HG03460 (cell line): Measurements from ENCODE around the gene ACTMAP.

Experiments used
- ATAC-seq: cut with Tn5 transposase; IDR thresholded peaks from one replicate; pipeline ENCODE4 v1.9.1; 2021; ENCODE audit not compliant: unreplicated experiment

ACTMAP gene

DNA sequence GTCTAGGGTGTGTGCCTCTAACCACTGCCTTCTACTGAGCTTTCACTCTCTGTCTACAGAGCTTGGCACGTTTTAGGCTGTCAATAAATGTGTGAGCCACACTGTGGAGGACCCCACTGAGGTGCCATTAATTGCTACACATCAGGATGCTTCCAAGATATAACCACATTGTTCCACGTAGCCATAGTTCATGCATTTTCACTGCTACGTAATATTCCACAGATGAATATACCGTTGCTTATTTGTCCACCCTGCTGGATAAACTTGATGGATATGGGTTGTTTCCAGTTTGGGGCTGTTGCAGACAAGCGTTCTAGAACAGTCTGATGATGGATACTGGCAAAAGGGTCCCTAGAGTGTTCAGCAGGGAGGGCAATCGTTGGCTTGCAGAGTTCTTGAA lies 48.5 kb downstream of the ACTMAP start:
- no peak for ATAC-seq

DNA sequence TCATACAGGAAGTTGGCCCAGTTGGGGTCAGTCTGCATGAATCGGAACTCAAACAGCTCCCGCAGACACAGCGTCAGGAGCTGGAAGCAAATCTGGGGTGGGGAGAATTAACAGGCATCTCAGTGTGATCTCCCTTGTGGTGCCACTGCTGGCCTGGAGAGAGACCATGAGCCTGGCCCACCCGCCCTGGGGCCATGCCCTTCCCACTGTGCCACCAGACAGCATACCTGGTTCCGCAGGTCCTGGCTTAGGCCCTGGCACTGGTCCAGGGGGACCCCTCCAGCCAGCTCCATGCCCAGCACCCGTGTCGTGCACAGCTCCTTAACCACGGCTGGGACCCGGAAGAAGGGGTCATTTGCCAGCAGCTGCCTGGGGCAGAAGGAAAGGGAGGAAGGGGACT lies 50.2 kb downstream of the ACTMAP start:
- no peak for ATAC-seq

DNA sequence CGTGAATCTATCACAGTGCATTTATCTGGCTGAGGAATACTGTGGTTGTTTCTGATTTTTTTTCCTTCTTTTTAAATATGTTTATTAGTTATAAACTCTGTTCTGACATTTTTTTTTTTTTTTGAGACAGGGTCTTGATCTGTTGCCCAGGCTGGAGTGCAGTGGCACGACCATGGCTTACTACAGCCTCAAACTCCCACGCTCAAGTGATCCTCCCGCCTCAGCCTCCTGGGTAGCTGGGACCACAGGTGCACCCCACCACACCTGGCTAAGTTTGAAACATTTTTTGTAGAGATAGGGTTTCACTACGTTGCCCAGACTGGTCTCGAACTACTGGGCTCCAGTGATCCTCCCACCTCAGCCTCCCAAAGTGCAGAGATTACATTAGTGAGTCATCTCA lies 53.3 kb downstream of the ACTMAP start:
- ATAC-seq = no peak

DNA sequence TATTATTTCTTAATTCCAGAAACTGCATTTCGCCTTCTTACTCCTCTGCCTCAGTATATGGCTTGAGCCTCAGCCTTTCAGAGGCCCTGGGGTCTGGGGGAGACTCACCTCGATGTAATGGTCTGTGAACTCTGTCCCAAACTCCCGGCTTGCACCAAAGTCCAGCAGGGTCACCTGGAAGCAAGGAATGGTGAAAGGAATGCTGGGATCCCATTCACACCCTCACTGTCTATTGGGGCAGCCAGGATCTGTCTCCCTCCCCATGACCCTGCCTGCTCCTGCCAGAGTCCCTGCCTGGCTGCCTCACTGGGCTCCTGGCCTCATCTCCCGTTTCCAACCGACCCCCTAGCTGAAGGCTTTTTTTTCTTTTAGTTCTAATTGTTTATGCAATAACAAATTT lies 54.4 kb downstream of the ACTMAP start:
- no peak for ATAC-seq

DNA sequence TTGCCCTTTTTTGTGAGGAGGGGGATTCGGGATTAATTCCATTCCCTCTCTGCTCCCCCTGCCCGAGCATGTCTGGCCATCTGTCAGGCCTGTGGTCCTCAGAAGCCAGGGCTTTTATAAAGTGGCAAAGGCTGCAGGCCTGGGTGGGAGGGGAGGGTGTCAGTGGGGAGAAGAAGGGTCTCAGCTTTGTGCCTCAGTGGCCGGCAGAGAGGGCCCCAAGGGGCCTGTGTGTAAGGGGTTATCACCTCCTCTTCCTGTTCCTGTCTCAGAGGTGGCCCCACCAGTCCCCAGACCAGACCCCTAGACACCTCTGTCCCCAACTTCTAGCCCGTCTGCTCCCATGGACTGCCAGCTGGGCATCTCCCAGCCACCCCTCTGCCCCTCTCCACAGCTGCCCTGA lies 56.4 kb downstream of the ACTMAP start:
- ATAC-seq = no peak

DNA sequence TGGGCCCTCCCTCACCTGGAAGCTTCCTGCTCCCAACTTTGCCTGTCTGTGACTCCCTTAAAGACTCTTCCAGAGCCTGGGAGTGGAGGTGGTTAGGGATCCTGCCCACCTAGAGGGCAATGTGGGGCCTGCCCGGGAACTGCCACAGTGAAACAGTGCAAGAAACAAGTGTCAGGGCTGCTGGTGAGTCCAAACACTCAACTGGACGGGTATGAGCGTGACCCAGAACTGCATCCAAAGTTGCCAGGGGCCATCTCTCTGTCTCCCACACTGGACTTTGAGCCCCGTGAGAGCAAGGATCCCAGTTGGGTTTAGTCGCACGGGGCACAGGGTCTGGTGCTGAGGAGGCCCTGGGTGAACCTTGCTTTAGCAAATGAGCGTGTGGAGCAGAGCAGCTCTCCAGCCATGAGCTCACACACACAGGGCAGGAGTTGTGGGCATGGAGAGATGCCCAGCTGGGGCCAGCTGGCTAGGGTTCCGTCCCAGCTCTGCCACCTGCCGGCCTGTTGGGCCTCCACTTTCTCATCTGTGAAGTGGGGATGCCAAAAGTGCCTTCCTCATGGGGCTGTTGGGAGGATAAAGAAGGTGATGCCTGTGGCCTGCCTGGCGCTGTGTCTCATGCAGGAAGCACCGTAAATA lies 57.0 kb downstream of the ACTMAP start:
- no peak for ATAC-seq

DNA sequence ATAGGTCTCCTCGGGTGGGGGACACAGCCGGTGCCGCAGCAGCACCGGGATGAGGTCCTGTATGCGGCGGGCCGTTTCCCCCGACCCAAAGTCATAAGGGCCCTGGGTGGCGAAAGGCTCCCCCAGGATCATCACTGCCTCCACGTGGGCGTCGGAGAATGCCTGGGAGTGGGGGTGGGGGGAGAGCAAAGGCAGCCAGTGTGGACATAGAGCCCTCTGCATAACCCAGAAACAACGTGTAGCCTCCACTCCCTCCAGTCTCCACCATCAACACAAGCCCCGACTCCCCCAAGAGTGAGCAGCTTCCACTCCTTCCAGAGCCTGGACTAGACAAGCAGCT lies 58.1 kb downstream of the ACTMAP start:
- no peak for ATAC-seq

DNA sequence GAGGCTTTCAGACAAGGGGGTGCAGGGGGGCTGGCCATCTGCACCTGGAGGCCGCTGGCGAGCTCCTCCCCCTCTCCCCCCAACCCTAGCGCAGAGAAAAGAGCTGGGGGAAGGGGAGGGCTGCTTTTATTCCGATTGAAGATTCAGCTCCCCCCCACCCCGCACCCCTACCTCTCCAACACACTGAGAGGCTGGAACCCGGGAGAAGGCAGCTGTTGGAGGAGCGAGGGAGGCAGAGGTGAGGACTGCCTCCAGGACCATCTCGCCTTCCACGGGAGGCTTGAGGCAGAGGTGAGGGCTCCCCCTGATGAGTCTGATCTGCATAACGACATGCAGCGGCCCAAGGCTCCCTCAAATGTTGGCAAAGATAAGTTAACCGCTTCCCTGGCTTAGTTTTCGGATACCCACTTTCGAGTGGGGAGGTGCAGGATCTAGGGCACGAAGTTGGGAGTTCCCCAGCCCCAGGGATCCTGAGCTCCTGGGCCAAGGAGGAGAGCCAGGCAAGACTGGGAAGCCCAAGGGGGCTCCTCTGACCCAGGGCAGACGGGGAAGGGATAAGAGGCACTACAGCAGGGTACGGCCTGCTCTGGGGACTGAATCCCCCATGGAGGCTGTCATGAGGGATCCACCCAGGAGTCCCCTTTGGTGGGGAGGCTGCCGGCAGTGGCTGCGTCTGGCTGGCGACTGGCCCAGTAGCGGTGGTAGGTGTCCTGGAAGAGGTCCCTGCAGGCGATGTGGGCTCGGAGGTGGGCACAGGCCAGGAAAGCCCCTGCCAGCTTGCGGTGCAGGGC lies 58.7 kb downstream of the ACTMAP start:
- ATAC-seq = no peak
